Testis (tissue), 3 donors: Measurements from ENCODE around the gene CD300LG. TPM values are rescaled to one million over a fixed set of nuclear protein-coding genes. Genes with fewer than 3 reads are reported as not detected.

ENCODE experiments used
- DNase-seq: peaks from one replicate; pipeline ENCODE4 v3.0.0-alpha.2; 2019
- H3K27ac ChIP-seq, 2 donors: fragments of 200-600 bp; sonication (generic); one replicate each; pipeline ENCODE4 v1.5.1; 2019
- H3K27me3 ChIP-seq: fragments of 200-600 bp; sonication (generic); one replicate; pipeline ENCODE4 v1.5.1; 2019
- H3K36me3 ChIP-seq: fragments of 200-600 bp; sonication (generic); one replicate; pipeline ENCODE4 v1.5.1; 2017; ENCODE audit warnings: low read depth; ENCODE audit errors: missing control alignments
- H3K4me1 ChIP-seq: fragments of 200-600 bp; sonication (generic); one replicate; pipeline ENCODE4 v1.5.1; 2019
- H3K4me3 ChIP-seq, 2 donors: fragments of 200-600 bp; sonication (generic); one replicate each; pipeline ENCODE4 v1.5.1; 2017 to 2019
- H3K9me3 ChIP-seq: fragments of 200-600 bp; sonication (generic); one replicate; pipeline ENCODE4 v1.5.1; 2017
- CTCF ChIP-seq, 3 experiments: fragments of 450-650 bp in 2 of 3; fragments of 200-600 bp in 1 of 3; sonication (generic) in 1 of 3; IDR thresholded peaks; one replicate each; pipeline ENCODE4 v1.5.1; 2016 to 2019; ENCODE audit warnings: antibody characterized with exemption in 3 of 3, mild to moderate bottlenecking in 2 of 3, moderate library complexity in 1 of 3
- POLR2A ChIP-seq: fragments of 450-650 bp; IDR thresholded peaks from one replicate; pipeline ENCODE4 v1.6.1; 2017; ENCODE audit warnings: antibody characterized with exemption, mild to moderate bottlenecking, moderate library complexity
- WGBS, 2 donors: methylation state at CpG; one replicate each; pipeline ENCODE4 v1.1.5; 2018; 5-methylcytosine and 5-hydroxymethylcytosine counted together
- intact Hi-C: fragments of 100-400 bp; cut with DNase I; formaldehyde crosslinking; loops from one replicate; pipeline ENCODE4 v1.15.1; 2023; ENCODE audit warnings: low total_unique reads
- polyA plus RNA-seq: library from polyadenylated mRNA; stranded (reverse); fragments of 350-450 nt; fragmentation: Illumina TruSeq; extraction: RNeasy Lipid Tissue Mini Kit (QIAGEN cat#74804); gene quantifications from one replicate; pipeline ENCODE4 v1.2.3, GENCODE V29; 2014; ENCODE audit warnings: low read depth, low replicate concordance; ENCODE audit not compliant: insufficient read depth
- total RNA-seq, 2 donors: library from RNA; depleted of rRNA; stranded (reverse); fragments of >200 nt; gene quantifications; one replicate each; pipeline ENCODE4 v1.2.3, GENCODE V29; 2016

The CD300LG gene
- total and polyA plus RNA-seq, 3 donors from 2014 or later = 48.4 to 53.9 (median 49.2) TPM

GRCh38 chr17:43873815-43874214, 26.8 kb downstream of the CD300LG start:
- no peak for DNase-seq
- no peaks in the 10 kb centered on the region for H3K27me3 ChIP-seq
- H3K4me3 ChIP-seq = no peak overlapping the region
- WGBS, 2 donors = 73 to 78% methylated on average over 6 of the region's 6 CpGs
- intact Hi-C loops = no loop called here
- no peak overlapping the region for H3K27ac ChIP-seq
- H3K36me3 ChIP-seq = no peaks in the 10 kb centered on the region
- H3K4me1 ChIP-seq = peaks cover 2% of the 10 kb centered on the region
- H3K9me3 ChIP-seq = no peaks in the 10 kb centered on the region
- TF ChIP-seq POLR2A = no peak
- no peak for TF ChIP-seq CTCF (IDR thresholded peaks at IDR 0.05)

GRCh38 chr17:43874293-43874692, 27.3 kb downstream of the CD300LG start:
- Histone ChIP-seq H3K36me3 (no peaks in the 10 kb centered on the region), H3K9me3 (no peaks in the 10 kb centered on the region), H3K27me3 (no peaks in the 10 kb centered on the region), H3K4me3 (no peak overlapping the region), H3K27ac (no peak overlapping the region), H3K4me1 (peaks cover 5% of the 10 kb centered on the region)
- intact Hi-C loops = no loop called here
- DNase-seq = no peak
- no peak for TF ChIP-seq POLR2A
- TF ChIP-seq CTCF (IDR thresholded peaks at IDR 0.05) = no peak
- WGBS, 2 donors = 87% methylated on average over 3 of the region's 3 CpGs

- intact Hi-C loops = no loop called here
- Histone ChIP-seq H3K9me3 (no peaks in the 10 kb centered on the region), H3K27me3 (no peaks in the 10 kb centered on the region), H3K27ac (no peak overlapping the region), H3K4me1 (peaks cover 5% of the 10 kb centered on the region), H3K36me3 (no peaks in the 10 kb centered on the region), H3K4me3 (no peak overlapping the region)
- TF ChIP-seq CTCF (IDR thresholded peaks at IDR 0.05) (no peak), POLR2A (no peak)
- DNase-seq = no peak
- 96 to 98% methylated on average over 3 of the region's 3 CpGs for WGBS, 2 donors
Observed at GRCh38 chr17:43875476-43876147, 28.6 kb downstream of the CD300LG start.

GRCh38 chr17:43877031-43877430, 30.1 kb downstream of the CD300LG start:
- Histone ChIP-seq H3K36me3 (no peaks in the 10 kb centered on the region), H3K27ac (no peak overlapping the region), H3K4me1 (peaks cover 5% of the 10 kb centered on the region), H3K4me3 (no peak overlapping the region), H3K27me3 (no peaks in the 10 kb centered on the region), H3K9me3 (no peaks in the 10 kb centered on the region)
- no peak for DNase-seq
- 76 to 88% methylated on average over 5 to 7 of the region's 7 CpGs for WGBS, 2 donors
- intact Hi-C loops = no loop called here
- TF ChIP-seq POLR2A = no peak
- TF ChIP-seq CTCF (IDR thresholded peaks at IDR 0.05) = no peak
